GM19467 (cell line): Measurements from ENCODE around the gene CAMK2B.
"Not testable (repeated sequence)": the region's sequence is repeated elsewhere in the genome, so short reads cannot be mapped to it uniquely, and the experiment has no call there.

Source experiments
- ATAC-seq: cut with Tn5 transposase; IDR thresholded peaks from one replicate; pipeline ENCODE4 v1.9.1; 2021; ENCODE audit warnings: mild to moderate bottlenecking, moderate library complexity; ENCODE audit not compliant: unreplicated experiment

The CAMK2B gene

GRCh38 chr7:44219371-44220045, 105.9 kb downstream of the CAMK2B start:
- ATAC-seq = no peak

GRCh38 chr7:44218418-44219201, 106.8 kb downstream of the CAMK2B start:
- no peak for ATAC-seq

GRCh38 chr7:44217852-44218402, 107.5 kb downstream of the CAMK2B start:
- no peak for ATAC-seq

- no peak for ATAC-seq
Measured at GRCh38 chr7:44217223-44217714, 108.1 kb downstream of the CAMK2B start.

- ATAC-seq = no peak
Measured at GRCh38 chr7:44216521-44217222, 108.7 kb downstream of the CAMK2B start.

GRCh38 chr7:44216019-44216418, 109.4 kb downstream of the CAMK2B start:
- no peak for ATAC-seq

- no peak for ATAC-seq
Measured at GRCh38 chr7:44215531-44215930, 109.9 kb downstream of the CAMK2B start.

- no peak for ATAC-seq
Measured at GRCh38 chr7:44213877-44214388, 111.5 kb downstream of the CAMK2B start.

GRCh38 chr7:44213206-44213876, 112.1 kb downstream of the CAMK2B start:
- no peak for ATAC-seq

GRCh38 chr7:44212581-44213184, 112.7 kb downstream of the CAMK2B start:
- no peak for ATAC-seq

GRCh38 chr7:44212018-44212417, 113.4 kb downstream of the CAMK2B start:
- ATAC-seq = no peak

- no peak for ATAC-seq
Measured at GRCh38 chr7:44211126-44211675, 114.2 kb downstream of the CAMK2B start.

- ATAC-seq = no peak
Measured at GRCh38 chr7:44210107-44210506, 115.3 kb downstream of the CAMK2B start.

- no peak for ATAC-seq
Measured at GRCh38 chr7:44208085-44208484, 117.3 kb downstream of the CAMK2B start.

GRCh38 chr7:44206008-44206407, 119.4 kb downstream of the CAMK2B start:
- ATAC-seq = no peak

- ATAC-seq = no peak
Measured at GRCh38 chr7:44201813-44202212, 123.6 kb downstream of the CAMK2B start.

- ATAC-seq = peak; percentile 99
Measured at GRCh38 chr7:44200699-44201461, 124.5 kb downstream of the CAMK2B start, which contains the start of gene YKT6. Gene YKT6 (plus strand): TSS chr7:44200978. CDS start chr7:44201136, 158 bp downstream.

GRCh38 chr7:44200163-44200562, 125.2 kb downstream of the CAMK2B start:
- ATAC-seq = not testable (repeated sequence)

- no peak for ATAC-seq
Measured at GRCh38 chr7:44197474-44197873, 127.9 kb downstream of the CAMK2B start.
